HepG2 (cell line): Measurements from ENCODE around the gene STAT6. TPM values are rescaled to one million over a fixed set of nuclear protein-coding genes. Genes with fewer than 3 reads are reported as not detected.

Source experiments
- ATAC-seq: fragments of 200-7000 bp; cut with Tn5 transposase; 3 replicates; pipeline ENCODE4 v1.9.1; 2020; ENCODE audit warnings: mild to moderate bottlenecking, moderate library complexity
- BruUV-seq: library from RNA; stranded (reverse); fragments of 400-500 nt; replicated peaks from 2 replicates; lab custom pipeline; 2021; lab: Mats Ljungman, UMichigan
- CTCF ChIA-PET: fragments of 300-600 bp; formaldehyde crosslinking; extraction: SDS; loops from one replicate; lab custom pipeline; 2021; ENCODE audit warnings: low total read pairs, inconsistent platforms, low intra/inter-chr PET ratio; lab: Yijun Ruan, JAX
- POLR2A ChIA-PET: fragments of 350-600 bp; sonication (Branson Sonifier 250); formaldehyde crosslinking; loops from one replicate; lab custom pipeline; 2020; ENCODE audit warnings: antibody characterized with exemption, inconsistent platforms; lab: Yijun Ruan, JAX
- DNase-seq: peaks from one replicate; pipeline ENCODE4 v3.0.0-alpha.2; 2015; ENCODE audit warnings: low spot score
- FAIRE-seq: peaks from 3 replicates; lab custom pipeline; 2011; peaks lifted over from hg19 to GRCh38; lab: Jason Lieb, UNC
- H2AFZ ChIP-seq: one replicate; pipeline ENCODE4 v1.6.1; 2011; ENCODE audit warnings: low read length, inconsistent platforms
- H3K27ac ChIP-seq: fragments of 300-600 bp; 3 replicates; pipeline ENCODE4 v1.8.0; 2011; ENCODE audit warnings: mixed run types, mild to moderate bottlenecking, mixed read lengths, low read length, inconsistent platforms; ENCODE audit not compliant: insufficient read depth; ENCODE audit errors: extremely low read length
- H3K27me3 ChIP-seq, 2 experiments: fragments of 200-600 bp in 1 of 2; 2 replicates in 1 of 2; 3 replicates in 1 of 2; pipeline versions ENCODE4 v1.6.0 to v1.8.0; 2011; ENCODE audit warnings: low read length in 2 of 2, mild to moderate bottlenecking in 2 of 2, moderate library complexity in 2 of 2, inconsistent platforms in 1 of 2; ENCODE audit not compliant: insufficient read depth in 2 of 2, control insufficient read depth in 1 of 2
- H3K36me3 ChIP-seq, 2 experiments: fragments of 200-600 bp in 1 of 2; replicated peaks in 1 of 2; 2 replicates in 1 of 2; 3 replicates in 1 of 2; pipeline versions ENCODE4 v1.5.1 to v1.8.0; 2011; ENCODE audit warnings: low read length in 2 of 2, inconsistent platforms in 1 of 2; ENCODE audit not compliant: insufficient read depth in 2 of 2, control insufficient read depth in 1 of 2
- H3K4me1 ChIP-seq: 2 replicates; pipeline ENCODE4 v1.5.1; 2012; ENCODE audit warnings: low read length, inconsistent platforms; ENCODE audit not compliant: insufficient read depth
- H3K4me2 ChIP-seq: 2 replicates; pipeline ENCODE4 v1.6.0; 2011; ENCODE audit warnings: low read depth, low read length, inconsistent platforms
- H3K4me3 ChIP-seq, 3 experiments: fragments of 200-600 bp in 1 of 3; sonication (generic), shearing (Covaris generic) in 1 of 3; replicated peaks in 1 of 3; 2 replicates each; pipeline ENCODE4 v1.5.1; 2011 to 2016; ENCODE audit warnings: low read length in 3 of 3, inconsistent platforms in 2 of 3, low read depth in 2 of 3, mild to moderate bottlenecking in 2 of 3, control low read depth in 1 of 3, mixed read lengths in 1 of 3; ENCODE audit not compliant: insufficient read depth in 1 of 3
- H3K79me2 ChIP-seq: one replicate; pipeline ENCODE4 v1.6.1; 2011; ENCODE audit warnings: low read length, inconsistent platforms; ENCODE audit not compliant: insufficient read depth
- H3K9ac ChIP-seq: 2 replicates; pipeline ENCODE4 v1.6.0; 2011; ENCODE audit warnings: mild to moderate bottlenecking, low read depth, low read length, inconsistent platforms; ENCODE audit not compliant: insufficient read depth
- H3K9me3 ChIP-seq: 2 replicates; pipeline ENCODE4 v1.5.1; 2012; ENCODE audit warnings: mild to moderate bottlenecking, low read length
- H4K20me1 ChIP-seq: 2 replicates; pipeline ENCODE4 v1.6.0; 2011; ENCODE audit warnings: inconsistent platforms, mild to moderate bottlenecking, low read length, moderate library complexity; ENCODE audit not compliant: insufficient read depth
- ARID4A ChIP-seq: sonication (generic); formaldehyde crosslinking; IDR thresholded peaks from 2 replicates; pipeline ENCODE4 v1.5.0; 2020; ENCODE audit warnings: mild to moderate bottlenecking, missing genetic modification reagents, borderline replicate concordance
- MAZ ChIP-seq, 2 experiments: sonication (generic) in 1 of 2; formaldehyde crosslinking in 1 of 2; IDR thresholded peaks; 2 replicates each; pipeline versions ENCODE4 v1.5.0 to v1.6.1; 2012 to 2020; ENCODE audit warnings: low read depth in 2 of 2, mild to moderate bottlenecking in 2 of 2, borderline replicate concordance in 1 of 2, improper control_type of control experiment in 1 of 2, low read length in 1 of 2, missing genetic modification reagents in 1 of 2, moderate library complexity in 1 of 2
- RBFOX2 ChIP-seq: fragments of 200-400 bp; formaldehyde crosslinking; IDR thresholded peaks from 2 replicates; pipeline ENCODE4 v1.6.1; 2017; ENCODE audit warnings: low read depth, mild to moderate bottlenecking, low read length
- REST ChIP-seq, 2 experiments: IDR thresholded peaks; 2 replicates each; pipeline ENCODE4 v1.6.1; 2011 to 2012; ENCODE audit warnings: low read length in 2 of 2, borderline replicate concordance in 1 of 2, low read depth in 1 of 2, mild to moderate bottlenecking in 1 of 2, moderate library complexity in 1 of 2
- SAP130 ChIP-seq: IDR thresholded peaks from 2 replicates; pipeline ENCODE4 v1.6.1; 2016; ENCODE audit warnings: low read depth
- TAF1 ChIP-seq: sonication (generic); formaldehyde crosslinking; IDR thresholded peaks from 2 replicates; pipeline ENCODE4 v1.4.0; 2020; ENCODE audit warnings: missing genetic modification reagents
- ZNF552 ChIP-seq: sonication (generic); formaldehyde crosslinking; IDR thresholded peaks from 2 replicates; pipeline ENCODE4 v1.9.0; 2022; ENCODE audit warnings: missing genetic modification reagents, mild to moderate bottlenecking, borderline replicate concordance
- ZNF777 ChIP-seq: sonication (generic); formaldehyde crosslinking; IDR thresholded peaks from 2 replicates; pipeline ENCODE4 v1.4.0; 2020; ENCODE audit warnings: missing genetic modification reagents
- WGBS: methylation state at CpG from one replicate; pipeline ENCODE4 v1.1.6; 2017; ENCODE audit warnings: low lambda C conversion rate; 5-methylcytosine and 5-hydroxymethylcytosine counted together
- in situ Hi-C: cut with HindIII; loops from 2 replicates; pipeline ENCODE4 v1.10.0; 2017; ENCODE audit warnings: low pct_unique_long_range_greater_than_20kb; ENCODE audit not compliant: extremely low pct_ligation_motif_present
- intact Hi-C: fragments of 100-400 bp; cut with micrococcal nuclease; formaldehyde crosslinking; loops from one replicate; pipeline ENCODE4 v1.10.0; 2022; ENCODE audit not compliant: unreplicated experiment
- polyA plus RNA-seq, 8 experiments: library from polyadenylated mRNA; depleted of rRNA in 3 of 8; stranded (reverse) in 7 of 8; unstranded in 1 of 8; fragments of >200 nt; fragmentation: Illumina TruSeq in 4 of 8; extraction: Trizol in 4 of 8; gene quantifications; 2 replicates each; pipeline versions ENCODE4 v1.2.1 to v1.2.3, GENCODE V29; 2011 to 2016; ENCODE audit warnings: low read depth in 4 of 8, missing spikeins in 1 of 8, mixed read lengths in 1 of 8; ENCODE audit not compliant: insufficient read depth in 1 of 8
- total RNA-seq, 5 experiments: library from RNA; depleted of rRNA; stranded (reverse); fragments of >200 nt; fragmentation: Illumina TruSeq; extraction: Trizol; gene quantifications; 2 replicates each; pipeline ENCODE4 v1.2.3, GENCODE V29; 2016; ENCODE audit warnings: low read depth in 1 of 5
- TF ChIP-seq, protein P1 (sequence below), 2 experiments: sonication (generic) in 1 of 2; formaldehyde crosslinking in 1 of 2; IDR thresholded peaks; 2 replicates each; pipeline versions ENCODE4 v1.4.0 to v1.6.1; 2018 to 2020; ENCODE audit warnings: missing genetic modification reagents in 2 of 2, borderline replicate concordance in 1 of 2, low read depth in 1 of 2, mild to moderate bottlenecking in 1 of 2, missing biosample characterization in 1 of 2

Gene STAT6
- total and polyA plus RNA-seq, 2 of the 13 experiments (the other 11 are each of a cell fraction or from before 2014, with no cell fraction given): 28.0 to 62.2 TPM

DNA sequence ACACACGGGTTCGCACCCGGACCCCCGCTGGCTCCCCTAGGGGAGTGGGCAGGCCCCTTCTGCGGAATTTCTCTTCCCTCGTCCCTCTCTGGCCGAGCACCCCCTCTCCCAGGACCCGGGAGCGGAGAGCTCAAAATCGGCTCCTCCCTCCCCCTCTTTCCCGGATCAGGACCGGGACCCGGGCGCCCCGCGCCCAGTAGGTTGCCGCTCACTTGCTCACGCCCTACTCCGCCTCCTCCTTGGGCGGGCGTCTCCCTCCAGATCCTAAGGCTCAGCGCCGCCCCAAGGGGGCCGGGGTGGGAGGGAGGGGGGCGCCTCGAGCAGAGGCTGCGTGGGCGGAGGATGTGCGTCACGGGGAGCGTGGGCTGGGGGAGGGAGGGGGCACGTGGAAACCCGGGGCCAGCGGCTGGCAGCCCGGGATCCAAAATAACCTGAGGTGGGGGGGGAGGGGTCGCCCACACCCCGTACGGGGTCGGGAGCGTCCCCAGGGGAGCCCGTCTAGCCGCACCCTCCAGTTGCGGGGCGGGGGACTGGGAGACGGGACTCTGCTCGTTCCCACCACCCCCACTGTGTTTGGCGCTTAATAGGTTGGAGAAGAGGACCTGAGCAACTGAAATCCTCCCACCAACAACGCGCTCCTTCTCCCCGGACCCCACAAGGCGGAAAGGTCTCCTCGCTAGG, 24.0 kb downstream of the STAT6 start (continued):
- no peak for TF ChIP-seq MAZ (IDR thresholded peaks at IDR 0.05; ENCODE audit: borderline replicate concordance, low read depth, low read length)
- TF ChIP-seq MAZ (CRISPR knock-in tag; IDR thresholded peaks at IDR 0.05; ENCODE audit: low read depth): no peak
- peak; percentile 48; the same call in 1 of the 2 replicates for TF ChIP-seq RBFOX2
- 0 out of 2 replicates have a peak, but pooled peaks have one; percentile 9 for TF ChIP-seq ZNF777

GRCh38 chr12:57086493-57087009, 24.6 kb downstream of the STAT6 start:
- H3K4me2 ChIP-seq: peak overlapping the region; percentile 90
- ChIA-PET POLR2A (interaction anchor here (1.1 to 5.0 kb wide), 6 partner anchors 7 to 42 kb away, joined by 3 to 184 read pairs (median 42); partner anchors contain the start of genes LRP1, NEMP1 and STAT6), CTCF (interaction anchor here (0.6 kb wide), 1 partner anchor 77 kb away, joined by 3 read pairs; no protein-coding TSS in a partner anchor)
- H3K27ac ChIP-seq: peak overlapping the region; percentile 42
- H3K9ac ChIP-seq: peak overlapping the region; percentile 70
- H4K20me1 ChIP-seq: no peaks in the 10 kb centered on the region
- no peaks in the 10 kb centered on the region for H3K9me3 ChIP-seq
- in situ Hi-C loops: no loop called here
- no peak overlapping the region for H2AFZ ChIP-seq
- H3K27me3 ChIP-seq: no peaks in the 10 kb centered on the region; a peak in 1 of 5 replicates
- DNase-seq (peak; percentile 50), ATAC-seq (peak; percentile 8; the same call in 1 of the 3 replicates), FAIRE-seq (peak; percentile 23)
- 1% methylated on average over 14 of the region's 14 CpGs for WGBS
- BruUV-seq: no TSS peak
- peak overlapping the region; percentile 64 to 82 (median 70); a peak in 5 of 6 replicates for H3K4me3 ChIP-seq
- peaks cover 28% of the 10 kb centered on the region for H3K4me1 ChIP-seq
- intact Hi-C loops: loop anchor here (1.0 kb wide), 1 partner anchor 8 kb away; the partner anchor contains the start of gene NEMP1
- H3K79me2 ChIP-seq: peaks cover 15% of the 10 kb centered on the region
- H3K36me3 ChIP-seq: peaks cover 1 to 8% of the 10 kb centered on the region in 2 experiments; a peak in 3 of 5 replicates
- TF ChIP-seq SAP130 (CRISPR knock-in tag): peak; percentile 36
- no peak for TF ChIP-seq ZNF552 (CRISPR knock-in tag)
- TF ChIP-seq, protein P1, sequence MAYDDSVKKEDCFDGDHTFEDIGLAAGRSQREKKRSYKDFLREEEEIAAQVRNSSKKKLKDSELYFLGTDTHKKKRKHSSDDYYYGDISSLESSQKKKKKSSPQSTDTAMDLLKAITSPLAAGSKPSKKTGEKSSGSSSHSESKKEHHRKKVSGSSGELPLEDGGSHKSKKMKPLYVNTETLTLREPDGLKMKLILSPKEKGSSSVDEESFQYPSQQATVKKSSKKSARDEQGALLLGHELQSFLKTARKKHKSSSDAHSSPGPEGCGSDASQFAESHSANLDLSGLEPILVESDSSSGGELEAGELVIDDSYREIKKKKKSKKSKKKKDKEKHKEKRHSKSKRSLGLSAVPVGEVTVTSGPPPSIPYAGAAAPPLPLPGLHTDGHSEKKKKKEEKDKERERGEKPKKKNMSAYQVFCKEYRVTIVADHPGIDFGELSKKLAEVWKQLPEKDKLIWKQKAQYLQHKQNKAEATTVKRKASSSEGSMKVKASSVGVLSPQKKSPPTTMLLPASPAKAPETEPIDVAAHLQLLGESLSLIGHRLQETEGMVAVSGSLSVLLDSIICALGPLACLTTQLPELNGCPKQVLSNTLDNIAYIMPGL (CRISPR knock-in tag; IDR thresholded peaks at IDR 0.05; ENCODE audit: borderline replicate concordance in 1 of 2, low read depth in 1 of 2): peak in 1 of 2 experiments; percentile 48; a peak in 1 of 4 replicates
- peak; percentile 3; the same call in 1 of the 2 replicates for TF ChIP-seq TAF1
- TF ChIP-seq REST (IDR thresholded peaks at IDR 0.05; ENCODE audit: borderline replicate concordance in 1 of 2, low read depth in 1 of 2, low read length in 2 of 2): no peak
- TF ChIP-seq ARID4A (CRISPR knock-in tag): no peak; the same call in 1 of the 2 replicates
